ENCODE data around the gene CDC27.
"Not testable (repeated sequence)": the region's sequence is repeated elsewhere in the genome, so short reads cannot be mapped to it uniquely, and the experiment has no call there.

The CDC27 gene

DNA sequence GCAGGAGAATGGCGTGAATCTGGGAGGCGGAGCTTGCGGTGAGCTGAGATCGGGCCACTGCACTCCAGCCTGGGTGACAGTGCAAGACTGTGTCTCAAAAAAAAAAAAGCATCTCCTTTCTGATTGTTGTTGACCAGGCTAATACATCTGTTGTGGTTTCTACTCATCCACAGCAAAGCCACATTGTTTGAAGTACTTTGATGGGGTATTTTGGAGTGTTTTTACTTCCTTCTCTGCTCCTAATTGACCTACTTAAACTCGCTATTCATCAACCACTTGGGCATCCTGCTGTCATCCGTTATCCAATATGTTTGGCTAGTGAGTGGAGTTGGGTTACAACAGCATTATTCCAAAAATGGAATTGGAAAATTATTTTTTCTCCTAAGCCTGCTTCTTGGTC lies 3.5 kb upstream of the CDC27 start:
- TF ChIP-seq ZNF274 (IDR thresholded peaks at IDR 0.05; ENCODE audit: low read depth, low read length) = no peak
- H3K4me3 ChIP-seq (ENCODE audit: low read length) = no peak overlapping the region

DNA sequence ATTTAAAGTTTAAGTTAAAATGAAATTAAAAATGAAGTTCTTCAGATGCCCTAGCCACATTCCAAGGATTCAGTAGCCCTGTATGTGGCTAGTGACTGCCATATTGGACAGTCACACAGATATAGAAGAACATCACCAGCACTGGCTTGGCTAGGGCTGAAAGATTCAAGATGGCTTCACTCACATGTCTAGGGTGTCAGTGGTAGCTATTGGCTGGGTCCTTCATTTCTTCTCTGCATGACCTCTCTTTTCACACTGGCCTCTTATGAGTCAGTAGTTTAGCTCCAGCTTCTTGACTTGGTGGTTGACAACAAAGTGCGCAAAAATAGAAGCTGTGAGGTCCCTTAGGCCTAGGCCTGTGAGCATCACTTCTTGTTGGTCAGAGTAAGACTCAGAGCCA lies 1.7 kb upstream of the CDC27 start:
- H3K4me3 ChIP-seq (ENCODE audit: low read length) = no peak overlapping the region
- no peak for TF ChIP-seq ZNF274 (IDR thresholded peaks at IDR 0.05; ENCODE audit: low read depth, low read length)

DNA sequence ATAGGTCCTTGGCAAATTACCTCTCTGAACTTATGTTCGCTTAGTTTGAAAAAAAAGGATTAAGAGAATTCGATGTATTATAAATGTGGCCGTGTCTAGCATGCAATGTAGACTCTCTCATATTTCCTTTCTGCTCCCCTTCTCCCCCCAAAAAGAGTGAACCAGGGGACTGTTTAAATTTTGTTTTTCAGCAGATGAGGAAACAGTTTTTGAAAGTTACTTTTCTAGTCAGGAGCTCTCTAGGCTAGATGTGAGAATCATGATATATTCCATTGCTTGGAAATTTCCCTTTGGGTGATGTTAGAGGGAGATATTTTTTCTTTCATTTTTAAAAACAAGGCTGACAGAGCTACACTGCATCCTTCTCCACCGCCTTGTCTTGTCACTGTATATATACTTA lies 1.1 kb upstream of the CDC27 start:
- no peak overlapping the region for H3K4me3 ChIP-seq (ENCODE audit: low read length)
- TF ChIP-seq ZNF274 (IDR thresholded peaks at IDR 0.05; ENCODE audit: low read depth, low read length) = no peak

DNA sequence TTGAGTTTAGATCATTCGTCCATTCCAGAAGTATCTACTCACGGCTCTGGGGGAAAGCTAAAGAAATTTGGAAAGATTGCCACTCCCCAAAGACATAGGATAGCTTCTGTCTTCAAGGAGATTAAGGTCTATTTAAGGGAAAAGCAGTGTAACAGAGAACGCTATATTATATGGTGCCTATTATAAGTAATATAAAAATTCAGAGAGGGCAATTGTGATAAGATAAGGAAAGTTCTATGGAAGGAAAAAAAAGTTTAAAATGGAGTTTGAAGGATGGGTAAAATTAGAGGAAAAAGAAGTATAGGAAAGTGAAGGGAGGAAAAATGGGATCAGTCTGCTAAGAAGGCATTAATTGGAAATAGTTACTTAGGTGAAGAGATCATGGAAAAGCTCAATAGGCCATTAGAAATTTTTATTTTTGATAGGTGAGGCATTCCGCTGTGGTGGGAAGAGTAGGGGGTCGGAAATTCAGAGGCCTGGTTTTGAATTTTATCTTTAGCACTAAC lies 690 bp upstream of the CDC27 start:
- H3K4me3 ChIP-seq (ENCODE audit: low read length) = peak overlapping the region; percentile 44
- TF ChIP-seq ZNF274 (IDR thresholded peaks at IDR 0.05; ENCODE audit: low read depth, low read length) = no peak

DNA sequence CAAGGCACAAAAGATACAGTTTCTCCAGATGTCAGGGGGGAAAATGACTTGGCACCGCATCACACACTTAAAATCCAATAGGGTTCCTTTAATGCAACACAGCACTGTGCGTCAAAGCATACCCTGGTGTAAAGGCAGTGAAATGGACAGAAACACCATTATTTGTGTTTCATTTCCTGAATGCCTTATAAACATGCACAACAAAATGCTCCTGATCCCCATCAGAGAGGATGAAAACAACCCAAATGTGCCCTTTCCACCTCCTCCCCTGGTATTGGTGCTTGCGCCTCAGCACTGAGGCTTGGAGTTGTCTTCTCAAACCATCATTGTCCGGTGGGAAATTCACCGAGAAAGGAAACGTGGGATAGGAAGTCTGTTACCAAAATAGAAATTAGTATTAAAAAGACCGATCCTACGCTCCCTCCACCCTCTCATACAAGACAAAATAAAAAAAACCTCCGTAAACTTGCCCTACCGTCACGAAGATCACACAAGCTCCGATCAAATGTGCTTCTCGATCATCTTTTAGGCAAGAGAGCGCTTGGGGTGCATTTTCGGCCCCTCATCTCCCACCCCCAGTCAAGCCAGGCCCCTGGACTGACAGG lies 722 bp downstream of the CDC27 start:
- no peak for TF ChIP-seq ZNF274 (IDR thresholded peaks at IDR 0.05; ENCODE audit: low read depth, low read length)
- peak overlapping the region; percentile 99 for H3K4me3 ChIP-seq (ENCODE audit: low read length)

DNA sequence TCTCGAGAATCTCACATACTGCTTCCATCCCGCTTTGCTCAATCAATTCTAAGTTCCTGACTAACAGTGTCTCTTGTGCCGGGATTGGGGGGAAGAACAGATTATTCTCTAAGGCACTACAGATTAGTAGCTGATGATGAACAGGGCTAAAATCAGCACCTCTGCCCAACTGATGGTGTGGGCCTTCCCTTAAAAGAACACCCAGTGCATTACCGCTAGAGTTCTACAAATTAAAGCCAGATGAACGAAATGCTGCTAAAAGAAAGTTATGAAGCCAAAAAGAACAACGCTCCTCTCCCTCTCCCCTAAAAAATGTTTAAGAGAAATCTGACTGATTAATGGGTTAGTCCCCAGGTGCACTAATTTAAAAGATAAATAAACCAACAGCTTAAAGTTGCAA lies 4.4 kb downstream of the CDC27 start:
- H3K4me3 ChIP-seq (ENCODE audit: low read length) = no peak overlapping the region
- no peak for TF ChIP-seq ZNF274 (IDR thresholded peaks at IDR 0.05; ENCODE audit: low read depth, low read length)

DNA sequence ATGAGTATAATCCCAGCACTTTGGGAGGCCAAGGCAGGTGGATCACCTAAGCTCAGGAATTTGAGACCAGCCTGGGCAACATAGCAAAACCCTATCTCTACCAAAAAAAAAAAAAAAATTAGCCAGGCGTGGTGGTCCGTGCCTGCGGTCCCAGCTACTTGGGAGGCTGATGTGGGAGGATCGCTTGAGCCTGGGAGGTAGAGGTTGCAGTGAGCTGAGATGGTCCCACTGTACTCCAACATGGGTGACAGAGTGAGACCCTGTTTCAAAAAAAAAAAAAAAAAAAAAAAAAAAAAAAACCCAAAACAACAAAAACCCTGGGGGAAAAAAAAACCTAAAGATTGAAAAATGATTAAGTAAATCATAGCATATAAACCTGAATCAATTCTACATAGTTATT lies 8.1 kb downstream of the CDC27 start:
- not testable (repeated sequence) for H3K4me3 ChIP-seq (ENCODE audit: low read length)

DNA sequence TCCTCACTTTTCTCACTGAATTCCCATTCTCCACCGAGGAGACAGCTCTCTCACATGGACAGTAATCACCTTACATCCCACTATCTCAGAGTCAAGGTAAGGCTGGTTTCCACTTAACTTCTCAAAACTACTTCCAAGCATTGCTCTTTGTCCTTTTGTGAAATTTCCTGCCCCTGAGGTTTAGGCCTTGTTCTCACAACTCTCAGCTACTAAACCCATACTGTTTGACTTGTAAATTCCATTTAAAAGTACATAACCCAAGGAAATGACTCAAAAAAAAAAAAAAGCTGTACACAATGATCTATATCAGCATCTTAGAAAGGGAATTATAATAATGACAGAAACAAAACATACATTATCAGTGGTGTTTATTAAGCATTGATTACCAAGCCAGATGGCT lies 8.8 kb downstream of the CDC27 start:
- no peak overlapping the region for H3K4me3 ChIP-seq (ENCODE audit: low read length)
- no peak for TF ChIP-seq ZNF274 (IDR thresholded peaks at IDR 0.05; ENCODE audit: low read depth, low read length)

DNA sequence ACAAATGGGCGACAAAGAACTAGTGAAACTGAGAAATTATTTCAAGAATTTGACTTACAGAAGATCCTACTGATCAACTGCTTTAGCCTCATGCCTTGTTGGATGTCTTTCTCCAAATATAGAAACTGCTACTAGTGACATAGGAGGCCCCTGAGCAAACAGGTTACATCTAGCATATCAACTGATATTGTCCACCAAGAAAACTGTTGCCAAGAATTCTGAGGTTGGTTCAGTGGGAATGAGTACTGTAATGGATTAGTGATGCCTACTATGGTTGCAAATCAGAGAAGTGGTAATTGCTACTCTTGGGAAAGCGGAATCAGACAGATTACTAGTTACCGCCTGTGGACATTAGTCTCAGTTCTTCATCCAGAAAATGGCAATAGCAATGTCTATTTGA lies 10.0 kb downstream of the CDC27 start:
- no peak overlapping the region for H3K4me3 ChIP-seq (ENCODE audit: low read length)
- TF ChIP-seq ZNF274 (IDR thresholded peaks at IDR 0.05; ENCODE audit: low read depth, low read length) = no peak

DNA sequence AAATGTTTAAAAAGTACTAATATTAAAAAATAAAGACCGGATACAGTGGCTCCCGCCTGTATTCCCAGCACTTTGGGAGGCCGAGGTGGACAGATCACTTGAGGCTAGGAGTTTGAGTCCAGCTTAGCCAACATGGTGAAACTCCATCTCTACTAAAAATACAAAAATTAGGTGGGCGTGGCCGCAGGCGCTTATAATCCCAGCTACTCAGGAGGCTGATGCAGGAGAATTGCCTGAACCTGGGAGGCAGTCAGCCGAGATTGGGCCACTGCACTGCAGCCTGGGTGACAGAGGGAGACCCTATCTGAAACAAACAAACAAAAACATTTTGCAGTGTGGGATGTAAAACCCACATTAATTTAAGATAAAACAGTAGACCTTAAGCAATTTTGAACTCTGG lies 11.8 kb downstream of the CDC27 start:
- no peak overlapping the region for H3K4me3 ChIP-seq (ENCODE audit: low read length)
- no peak for TF ChIP-seq ZNF274 (IDR thresholded peaks at IDR 0.05; ENCODE audit: low read depth, low read length)

DNA sequence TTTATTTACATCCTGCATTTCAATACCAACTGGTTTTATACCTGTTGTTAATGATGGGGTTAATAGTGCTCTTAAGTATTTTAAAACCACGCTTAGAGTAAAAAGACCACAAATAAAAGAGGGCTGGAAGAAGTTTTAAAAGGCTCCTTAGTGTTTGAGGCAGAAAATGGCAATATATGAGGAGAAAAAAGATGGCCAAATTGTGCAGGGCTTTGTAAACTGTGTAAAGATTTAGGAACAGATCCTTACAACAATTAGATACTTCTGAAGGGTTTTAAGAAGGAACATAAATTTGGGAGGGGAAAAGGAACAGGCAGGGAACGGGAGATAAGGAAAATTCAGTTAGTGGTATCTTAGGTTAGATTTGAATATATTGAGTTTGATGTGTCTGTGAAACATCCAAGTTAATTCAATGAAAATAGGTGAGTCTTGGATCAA lies 12.7 kb downstream of the CDC27 start:
- no peak overlapping the region for H3K4me3 ChIP-seq (ENCODE audit: low read length)
- no peak for TF ChIP-seq ZNF274 (IDR thresholded peaks at IDR 0.05; ENCODE audit: low read depth, low read length)

DNA sequence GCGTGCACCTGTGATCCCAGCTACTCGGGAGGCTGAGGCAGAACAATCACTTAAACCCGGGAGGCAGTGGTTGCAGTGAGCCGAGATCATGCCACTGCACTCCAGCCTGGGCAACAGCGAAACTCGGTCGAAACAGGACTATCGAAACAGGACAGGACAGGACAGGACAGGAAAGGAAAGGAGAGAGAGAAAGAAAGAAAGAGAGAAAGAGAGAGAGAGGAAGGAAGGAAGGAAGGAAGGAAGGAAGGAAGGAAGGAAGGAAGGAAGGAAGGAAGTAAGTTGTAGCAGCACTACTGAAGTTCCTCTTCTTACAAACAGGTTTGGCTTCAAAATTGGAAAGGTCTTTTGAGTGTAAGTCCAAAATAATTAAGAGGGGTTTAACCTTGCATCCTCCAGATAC lies 14.3 kb downstream of the CDC27 start:
- H3K4me3 ChIP-seq (ENCODE audit: low read length) = not testable (repeated sequence)

DNA sequence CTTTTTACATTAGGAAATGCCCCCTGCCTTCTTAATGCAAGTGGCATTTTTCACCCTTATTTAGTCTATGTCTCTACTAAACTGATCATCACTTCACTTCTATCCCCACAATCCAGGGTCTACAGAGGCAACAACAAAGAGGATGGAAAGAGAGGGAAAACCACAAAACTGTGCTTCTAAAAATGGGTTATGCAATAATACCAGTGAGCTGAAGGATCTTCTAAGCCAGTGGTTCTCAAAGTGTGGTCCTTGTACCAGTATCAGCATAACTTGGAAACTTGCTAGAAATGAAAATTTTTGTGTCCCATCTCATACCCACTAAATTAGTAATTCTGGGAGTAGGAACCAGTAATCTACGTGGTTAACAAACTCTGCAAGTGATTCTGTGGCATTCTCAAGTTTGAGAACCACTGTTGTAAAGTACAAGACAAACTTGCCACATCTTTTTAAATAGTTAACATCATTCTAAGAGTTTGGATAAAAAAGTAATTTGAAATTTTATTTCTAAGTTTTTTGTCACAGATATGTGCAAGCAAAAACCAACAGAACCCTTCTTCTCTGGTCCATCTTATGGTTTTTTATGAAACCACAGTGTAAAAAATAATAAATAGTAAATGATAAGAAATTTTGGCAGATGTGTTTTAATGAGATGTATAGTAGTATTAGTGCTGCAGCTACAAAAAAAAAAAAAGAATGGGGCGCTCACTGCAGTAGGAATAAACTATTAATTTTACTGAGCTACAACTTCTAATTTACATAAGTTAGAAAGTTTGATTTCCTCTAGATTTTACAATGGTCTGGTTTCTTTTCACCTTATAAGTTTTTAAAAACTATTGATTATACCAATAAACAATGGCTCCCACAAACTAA lies 16.2 kb downstream of the CDC27 start:
- no peak overlapping the region for H3K4me3 ChIP-seq (ENCODE audit: low read length)
- no peak for TF ChIP-seq ZNF274 (IDR thresholded peaks at IDR 0.05; ENCODE audit: low read depth, low read length)

DNA sequence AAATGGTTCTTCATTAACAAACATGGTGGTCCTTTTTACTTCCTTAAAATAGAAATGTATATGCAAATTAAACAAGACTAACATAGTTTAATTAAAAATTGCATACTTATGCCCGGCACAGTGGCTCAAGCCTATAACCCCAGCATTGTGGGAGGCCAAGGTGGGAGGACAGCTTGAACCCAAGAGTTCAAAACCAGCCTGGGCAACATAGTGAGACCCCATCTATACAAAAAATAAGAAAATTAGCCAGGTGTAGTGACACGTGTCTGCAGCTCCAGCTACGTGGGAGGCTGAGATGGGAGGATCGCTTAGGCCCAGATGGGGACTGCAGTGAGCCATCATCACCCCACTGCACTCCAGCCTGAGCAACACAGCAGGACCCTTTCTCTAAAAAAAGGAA lies 18.4 kb downstream of the CDC27 start:
- TF ChIP-seq ZNF274 (IDR thresholded peaks at IDR 0.05; ENCODE audit: low read depth, low read length) = no peak
- H3K4me3 ChIP-seq (ENCODE audit: low read length) = no peak overlapping the region

DNA sequence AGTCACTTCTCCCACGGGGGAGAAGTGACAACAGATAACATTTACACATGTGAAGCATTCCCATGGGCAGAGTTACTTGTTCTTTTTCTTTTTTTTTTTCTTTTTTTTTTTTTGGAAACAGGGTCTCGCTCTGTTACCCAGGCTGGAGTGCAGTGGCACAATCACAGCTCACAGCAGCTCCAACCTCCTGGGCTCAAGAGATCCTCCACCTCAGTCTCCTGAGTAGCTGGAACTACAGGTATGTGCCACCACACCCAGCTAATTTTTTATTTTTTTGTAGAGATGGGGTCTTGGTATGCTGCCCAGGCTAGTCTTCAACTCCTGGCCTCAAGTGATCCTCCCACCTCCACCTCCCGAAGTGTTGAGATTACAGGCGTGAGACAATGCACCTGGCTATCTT lies 20.2 kb downstream of the CDC27 start:
- not testable (repeated sequence) for H3K4me3 ChIP-seq (ENCODE audit: low read length)

DNA sequence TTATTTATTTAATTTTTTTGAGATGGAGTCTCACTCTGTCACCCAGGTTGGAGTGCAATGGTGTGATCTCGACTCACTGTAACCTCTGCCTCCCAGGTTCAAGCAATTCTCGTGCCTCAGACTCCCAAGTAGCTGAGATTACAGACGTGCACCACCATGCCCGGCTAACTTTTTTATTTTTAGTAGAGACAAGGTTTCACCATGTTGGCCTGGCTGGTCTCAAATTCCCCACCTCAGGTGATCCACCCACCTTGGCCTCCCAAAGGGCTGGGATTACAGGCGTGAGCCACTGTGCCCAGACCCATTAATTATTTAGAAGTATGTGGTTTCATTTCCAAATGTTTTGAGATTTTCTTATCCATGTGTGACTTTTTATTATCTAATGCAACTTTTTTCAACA lies 22.2 kb downstream of the CDC27 start:
- not testable (repeated sequence) for H3K4me3 ChIP-seq (ENCODE audit: low read length)

Data from GM08714 (cell line).